IPS DF 19.7 (cell line): ENCODE data around the gene PPFIBP1.
"Not testable (repeated sequence)": the region's sequence is repeated elsewhere in the genome, so short reads cannot be mapped to it uniquely, and the experiment has no call there.

ENCODE experiments used
- DNase-seq: peaks from one replicate; pipeline ENCODE4 v3.0.0-alpha.2; 2013; ENCODE audit warnings: low read depth, low spot score

PPFIBP1 gene

GRCh38 chr12:27542628-27543027 lies 18.6 kb downstream of the PPFIBP1 start:
- DNase-seq: no peak

DNA sequence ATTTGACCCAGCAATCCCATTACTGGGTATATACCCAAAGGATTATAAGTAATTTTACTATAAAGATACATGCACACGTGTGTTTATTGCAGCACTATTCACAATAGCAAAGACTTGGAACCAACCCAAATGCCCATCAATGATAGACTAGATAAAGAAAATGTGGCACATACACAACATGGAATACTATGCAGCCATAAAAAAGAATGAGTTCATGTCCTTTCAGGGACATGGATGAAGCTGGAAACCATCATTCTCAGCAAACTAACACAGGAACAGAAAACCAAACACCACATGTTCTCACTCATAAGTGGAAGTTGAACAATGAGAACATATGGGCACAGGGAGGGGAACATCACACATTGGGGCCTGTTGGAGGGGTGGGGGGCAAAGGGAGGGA lies 20.9 kb downstream of the PPFIBP1 start:
- DNase-seq: not testable (repeated sequence)

DNA sequence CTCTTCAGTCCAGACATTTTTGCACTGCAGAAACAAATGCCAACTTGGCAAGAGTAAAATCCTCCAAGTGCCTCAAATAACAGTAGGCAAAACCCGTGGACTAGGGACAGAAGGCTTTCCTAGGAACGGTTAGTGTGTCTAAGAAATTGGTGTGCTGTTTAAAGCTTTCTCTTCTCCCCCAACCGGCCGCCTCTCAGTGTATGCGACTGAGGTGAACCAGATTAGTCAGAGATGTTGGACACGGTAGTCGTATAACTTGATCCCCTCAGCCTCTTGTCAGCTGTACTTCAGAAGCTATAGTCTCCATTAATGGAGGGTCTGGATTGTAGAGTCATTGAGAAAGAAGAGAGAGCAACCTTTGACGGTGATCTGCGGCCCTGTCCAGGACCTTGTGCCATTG lies 21.7 kb downstream of the PPFIBP1 start:
- no peak for DNase-seq

DNA sequence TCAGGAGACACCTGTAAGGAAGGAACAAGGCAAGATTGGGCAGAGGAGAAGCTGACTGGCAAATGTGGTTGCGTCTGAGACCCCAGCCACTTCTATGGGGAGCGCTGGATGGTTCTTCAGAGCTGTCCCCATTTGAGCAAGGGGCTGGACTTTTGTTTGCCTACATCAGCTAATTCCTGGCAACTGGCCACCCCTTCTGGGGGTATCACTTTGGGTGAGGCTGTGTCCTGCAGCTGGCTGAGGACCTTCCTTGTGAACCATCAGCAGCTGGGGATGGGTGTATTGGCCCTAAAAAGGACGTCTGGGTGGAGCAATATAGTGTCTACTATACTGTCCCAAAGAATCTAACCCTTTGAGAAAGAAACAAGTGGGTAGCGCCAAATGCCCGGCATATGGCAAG lies 23.6 kb downstream of the PPFIBP1 start:
- no peak for DNase-seq

DNA sequence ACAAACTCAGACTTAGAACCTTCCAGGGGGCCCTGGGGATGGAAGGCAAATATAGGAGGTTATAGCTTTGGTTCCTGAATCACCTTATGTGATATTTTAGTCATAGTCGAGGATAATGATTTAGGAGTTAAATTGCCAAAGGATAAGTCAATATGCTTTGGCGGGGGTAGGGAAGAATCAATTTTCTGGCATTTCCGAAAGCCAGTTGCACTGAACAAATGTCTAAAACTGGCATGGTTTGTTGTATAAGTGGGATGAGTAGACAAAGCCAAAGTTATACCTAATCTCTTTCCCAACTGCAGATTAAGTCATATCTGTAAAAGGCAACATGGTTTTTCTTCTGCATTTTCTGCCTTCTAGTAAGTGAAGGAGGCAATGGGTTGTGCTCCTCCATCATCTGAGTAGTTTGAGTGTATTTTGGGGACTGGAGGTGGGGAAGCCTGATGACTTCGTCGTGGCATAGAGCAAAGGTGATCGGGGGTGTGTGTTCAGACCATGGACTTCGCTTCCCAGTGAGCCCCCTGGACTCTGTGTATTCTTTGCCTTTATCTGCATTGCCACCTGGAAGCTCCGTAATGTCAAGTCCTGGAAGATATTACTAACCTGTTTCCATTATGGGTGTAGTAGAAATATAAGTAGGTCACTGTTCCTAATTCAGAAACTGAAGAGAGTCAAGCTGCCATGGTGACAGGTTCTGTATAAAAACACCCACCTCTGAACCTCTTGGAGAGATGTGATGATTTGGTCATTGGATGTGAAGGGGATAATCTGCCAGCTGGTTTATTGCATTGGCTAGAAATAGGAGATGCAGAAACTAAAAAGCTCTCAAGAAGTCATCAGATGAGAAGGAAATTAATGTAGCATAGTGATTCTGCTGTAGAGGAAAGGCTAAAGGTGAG lies 24.5 kb downstream of the PPFIBP1 start:
- DNase-seq: no peak

GRCh38 chr12:27549236-27549800 lies 25.3 kb downstream of the PPFIBP1 start:
- no peak for DNase-seq

GRCh38 chr12:27549801-27550652 lies 26.0 kb downstream of the PPFIBP1 start:
- no peak for DNase-seq

DNA sequence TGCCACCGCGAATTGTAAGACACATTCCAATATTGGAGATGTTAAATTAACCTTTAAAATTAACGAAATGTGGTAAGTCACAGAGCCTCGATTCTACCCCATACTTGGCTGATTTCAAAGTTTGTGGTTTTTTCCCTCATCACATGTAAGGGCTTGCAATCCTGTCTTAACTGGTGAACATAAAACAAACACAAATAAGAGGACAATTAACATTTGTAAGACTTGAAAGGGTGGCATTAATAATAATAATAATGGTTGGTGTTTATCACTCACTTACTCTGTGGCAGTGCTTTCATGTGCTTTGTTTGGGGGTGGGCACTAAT lies 26.6 kb downstream of the PPFIBP1 start:
- no peak for DNase-seq

DNA sequence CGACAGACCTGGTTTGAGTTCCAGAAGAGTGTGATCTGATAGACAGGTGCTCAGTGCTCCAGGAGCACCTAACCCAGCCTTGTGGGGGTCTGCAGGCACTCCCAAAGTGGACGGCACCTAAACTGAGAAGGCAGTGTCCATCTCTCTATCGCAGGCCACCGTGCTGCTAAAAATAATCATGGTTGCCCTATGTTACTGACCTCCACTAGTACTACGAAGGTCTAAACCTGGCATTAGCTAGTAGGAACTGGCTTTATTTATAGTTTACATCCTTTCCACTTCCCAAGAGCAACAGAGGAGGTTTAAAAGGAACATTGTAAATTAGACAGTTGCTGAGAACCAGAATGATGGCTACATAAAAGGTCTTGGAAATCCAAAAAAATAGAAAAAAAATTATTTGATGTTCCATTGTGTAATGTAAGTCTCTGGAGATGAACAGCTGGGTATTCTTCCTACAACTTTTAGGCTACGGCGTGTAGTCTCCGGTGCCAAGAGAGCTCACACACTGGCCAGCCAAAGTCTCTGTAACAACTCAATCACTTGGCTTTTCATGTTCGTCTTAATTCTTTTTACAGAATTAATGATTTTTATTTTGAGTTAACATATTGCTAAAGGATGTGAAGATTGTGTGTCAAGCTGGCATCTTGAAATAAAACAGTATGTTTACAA lies 27.3 kb downstream of the PPFIBP1 start:
- no peak for DNase-seq

- no peak for DNase-seq
Measured at GRCh38 chr12:27552235-27552634, 28.2 kb downstream of the PPFIBP1 start.

DNA sequence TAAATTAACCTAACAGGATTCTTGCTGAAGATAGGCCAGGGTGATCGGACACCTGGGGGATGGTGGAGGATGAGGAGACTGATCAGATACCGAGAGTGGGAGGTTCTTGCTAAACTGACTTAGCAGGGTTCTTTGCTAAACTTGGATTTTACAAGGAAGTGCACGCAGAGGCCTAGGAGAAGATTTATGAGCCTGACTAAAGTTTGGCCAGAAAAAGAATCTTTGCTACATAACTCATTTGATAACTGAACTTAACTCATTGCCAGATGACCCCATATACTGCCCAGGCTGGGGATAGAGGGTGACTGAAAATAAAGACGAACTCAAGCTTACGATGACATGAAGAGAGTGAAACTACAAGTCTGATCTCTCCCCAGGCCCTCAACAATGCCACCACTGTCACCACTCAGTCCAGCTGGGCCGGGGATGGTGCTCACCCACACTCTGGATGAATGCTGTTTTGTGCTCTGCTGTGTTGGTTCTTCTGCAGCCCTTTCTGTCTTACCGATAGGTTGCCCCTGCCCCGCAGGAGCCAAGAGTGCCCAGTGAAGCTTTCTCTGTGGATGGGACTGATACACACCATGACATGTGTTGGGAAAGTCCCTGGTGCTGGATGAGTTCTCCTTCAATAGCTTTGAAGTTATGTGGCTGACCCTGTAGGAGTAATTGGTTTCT lies 29.0 kb downstream of the PPFIBP1 start:
- no peak for DNase-seq

DNA sequence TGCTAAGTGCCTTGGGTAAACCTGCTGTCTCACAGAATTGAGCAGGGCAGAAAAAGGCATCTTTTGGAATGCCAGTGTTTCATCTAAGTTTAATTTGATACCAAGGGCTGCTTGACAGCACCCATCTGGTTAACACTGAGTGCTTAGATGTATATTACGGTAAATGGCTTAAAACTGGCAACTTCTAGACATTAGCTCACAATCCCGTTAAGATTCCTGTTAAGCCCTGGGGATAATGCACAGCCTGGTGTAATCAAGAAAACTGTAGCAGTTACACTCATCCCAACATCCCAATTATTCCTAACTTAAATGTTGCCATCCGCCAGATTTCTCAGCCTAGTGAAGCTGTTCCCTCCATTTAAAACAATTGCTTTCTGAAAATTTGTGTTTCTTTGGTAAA lies 29.9 kb downstream of the PPFIBP1 start:
- no peak for DNase-seq

DNA sequence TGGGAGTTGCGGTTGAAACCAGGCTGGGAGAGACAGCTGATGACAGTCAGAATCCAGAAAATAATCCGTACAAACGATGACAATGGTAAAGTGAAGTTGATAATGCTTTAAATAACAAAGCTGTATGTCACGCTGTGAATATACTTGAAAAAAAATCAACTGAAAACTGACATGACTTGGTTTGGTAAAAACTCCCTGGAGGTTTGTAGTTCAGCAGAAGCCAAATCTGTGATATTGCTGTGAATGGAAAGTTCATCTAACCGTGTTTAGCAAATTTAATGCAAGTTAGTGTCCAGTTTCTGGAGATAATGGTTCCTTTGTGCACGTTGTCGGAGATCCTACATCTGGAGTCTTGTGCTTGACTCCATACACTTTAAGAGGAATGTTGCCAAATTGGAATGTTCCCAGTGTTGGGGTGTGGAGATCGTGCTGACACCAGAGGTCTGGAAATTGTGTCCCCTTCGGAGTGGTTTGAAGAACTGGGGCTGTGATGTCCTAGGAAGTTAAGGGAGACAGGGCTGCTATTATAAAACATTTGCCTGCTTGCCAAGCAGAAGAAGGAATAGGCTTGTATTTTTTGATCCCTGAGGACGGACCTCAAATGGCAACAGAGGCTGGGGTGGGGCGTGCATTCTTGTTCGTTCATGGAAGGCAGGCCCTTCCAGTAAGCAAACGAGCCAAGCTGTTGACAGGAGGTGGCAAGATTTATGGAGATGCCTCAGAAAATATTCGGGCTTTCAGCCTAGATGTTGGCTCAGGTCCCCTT lies 30.6 kb downstream of the PPFIBP1 start:
- DNase-seq: no peak

- no peak for DNase-seq
Measured at GRCh38 chr12:27555361-27555760, 31.4 kb downstream of the PPFIBP1 start.

DNA sequence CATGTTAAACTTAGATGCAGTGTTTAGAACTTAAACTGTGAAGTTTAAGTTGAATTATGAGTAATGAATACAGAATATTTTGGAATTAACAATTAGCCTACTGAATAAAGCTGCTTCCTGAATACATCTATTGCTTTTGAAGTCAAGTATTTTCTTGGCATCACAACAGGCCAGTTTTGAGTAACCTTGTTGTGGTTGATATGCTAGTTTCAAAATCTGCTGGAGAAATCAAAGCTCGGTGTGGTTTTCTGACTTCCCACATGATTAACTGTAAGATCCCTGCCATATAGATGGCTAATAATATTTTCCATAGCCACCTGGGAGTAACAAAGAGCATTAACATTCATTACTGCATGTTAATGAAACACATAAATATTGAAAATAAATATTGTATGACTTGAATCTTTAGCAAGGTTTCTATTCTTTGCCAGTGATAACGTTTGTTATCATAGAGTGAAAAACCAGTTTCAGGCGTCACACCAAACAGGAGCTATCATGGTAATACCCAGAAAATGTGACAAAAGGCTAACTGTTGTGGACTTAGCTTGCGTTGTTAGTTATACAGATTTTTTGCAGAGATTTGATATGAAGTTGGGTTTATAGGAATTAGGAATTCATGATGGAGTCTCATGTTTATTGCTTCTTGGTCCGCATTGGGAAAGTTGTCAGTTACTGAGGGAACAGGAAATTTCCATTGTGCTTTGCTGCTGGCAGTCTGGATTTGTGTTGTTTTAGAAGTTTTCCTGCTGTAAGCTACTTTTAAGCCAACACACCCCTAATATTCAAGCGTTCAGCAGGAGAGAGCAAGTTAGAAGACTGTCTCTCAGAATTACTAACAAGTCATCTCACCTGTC lies 32.1 kb downstream of the PPFIBP1 start:
- DNase-seq: no peak

DNA sequence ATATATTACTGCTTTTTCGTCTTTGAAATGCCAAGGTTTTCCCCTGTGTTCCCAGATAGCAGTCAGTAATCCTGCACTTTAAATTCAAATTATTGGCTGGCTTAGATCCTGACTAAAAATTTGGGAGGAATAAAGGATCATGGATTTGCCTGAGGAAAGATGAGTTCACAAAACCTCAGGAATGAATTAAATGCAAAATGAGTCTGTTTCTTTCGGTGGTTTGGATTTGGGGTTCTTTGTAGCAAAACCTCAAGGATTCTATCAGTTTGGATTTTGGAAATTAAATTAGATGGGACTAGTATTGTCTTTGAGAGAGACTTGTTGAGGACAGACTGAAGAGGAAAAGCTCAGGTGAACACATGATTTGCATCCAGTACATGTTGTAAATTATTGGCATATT lies 36.1 kb downstream of the PPFIBP1 start:
- no peak for DNase-seq

- no peak for DNase-seq
Measured at GRCh38 chr12:27561535-27562350, 37.7 kb downstream of the PPFIBP1 start.

GRCh38 chr12:27564612-27565213 lies 40.7 kb downstream of the PPFIBP1 start:
- DNase-seq: no peak
